OCI-LY3 (cell line): ENCODE measurements around the gene NOG.

Source experiments
- EZH2phosphoT487 ChIP-seq: fragments of 200-600 bp; shearing (Covaris generic); IDR thresholded peaks from 2 replicates; pipeline ENCODE4 v1.6.1; 2018; ENCODE audit warnings: antibody characterized with exemption, mixed run types, low read depth
- TF ChIP-seq, protein P1 (sequence below): fragments of 200-600, 300-600 bp; sonication (generic); IDR thresholded peaks from 2 replicates; pipeline ENCODE4 v1.5.1; 2014; ENCODE audit warnings: antibody characterized with exemption, low read length, low read depth

DNA sequence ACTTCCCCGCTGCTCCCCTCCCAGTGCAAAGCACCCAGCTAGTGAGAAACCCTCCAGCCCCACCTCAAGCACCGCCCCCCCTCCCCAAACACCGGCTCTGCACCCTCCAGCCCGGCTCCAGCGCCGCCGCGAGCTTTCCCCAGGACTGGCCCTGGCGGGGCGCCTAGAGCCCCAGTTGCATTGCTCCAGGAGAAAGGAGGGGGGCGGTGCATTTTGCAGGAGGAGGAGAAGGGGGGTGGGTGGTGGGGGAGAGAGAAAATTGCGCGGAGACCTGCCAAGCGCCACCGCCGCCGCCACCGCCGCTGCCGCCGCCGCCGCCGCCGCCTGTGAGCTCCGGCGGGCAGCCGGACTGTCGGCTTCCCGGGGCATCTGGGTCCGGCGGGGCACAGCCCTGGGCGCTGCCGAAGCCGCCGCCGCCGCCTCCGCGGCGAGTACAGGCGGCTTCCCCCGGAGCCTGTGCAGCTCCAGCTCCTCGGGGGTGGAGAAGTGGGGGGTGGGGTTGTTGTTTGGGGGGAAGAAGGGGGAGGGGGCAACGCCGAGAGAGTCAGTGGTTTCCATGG lies 333 bp upstream of the NOG start:
- TF ChIP-seq, protein P1, sequence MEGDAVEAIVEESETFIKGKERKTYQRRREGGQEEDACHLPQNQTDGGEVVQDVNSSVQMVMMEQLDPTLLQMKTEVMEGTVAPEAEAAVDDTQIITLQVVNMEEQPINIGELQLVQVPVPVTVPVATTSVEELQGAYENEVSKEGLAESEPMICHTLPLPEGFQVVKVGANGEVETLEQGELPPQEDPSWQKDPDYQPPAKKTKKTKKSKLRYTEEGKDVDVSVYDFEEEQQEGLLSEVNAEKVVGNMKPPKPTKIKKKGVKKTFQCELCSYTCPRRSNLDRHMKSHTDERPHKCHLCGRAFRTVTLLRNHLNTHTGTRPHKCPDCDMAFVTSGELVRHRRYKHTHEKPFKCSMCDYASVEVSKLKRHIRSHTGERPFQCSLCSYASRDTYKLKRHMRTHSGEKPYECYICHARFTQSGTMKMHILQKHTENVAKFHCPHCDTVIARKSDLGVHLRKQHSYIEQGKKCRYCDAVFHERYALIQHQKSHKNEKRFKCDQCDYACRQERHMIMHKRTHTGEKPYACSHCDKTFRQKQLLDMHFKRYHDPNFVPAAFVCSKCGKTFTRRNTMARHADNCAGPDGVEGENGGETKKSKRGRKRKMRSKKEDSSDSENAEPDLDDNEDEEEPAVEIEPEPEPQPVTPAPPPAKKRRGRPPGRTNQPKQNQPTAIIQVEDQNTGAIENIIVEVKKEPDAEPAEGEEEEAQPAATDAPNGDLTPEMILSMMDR: no peak
- TF ChIP-seq EZH2phosphoT487: no peak
